Measurements from ENCODE around the gene TNRC18.

DNA sequence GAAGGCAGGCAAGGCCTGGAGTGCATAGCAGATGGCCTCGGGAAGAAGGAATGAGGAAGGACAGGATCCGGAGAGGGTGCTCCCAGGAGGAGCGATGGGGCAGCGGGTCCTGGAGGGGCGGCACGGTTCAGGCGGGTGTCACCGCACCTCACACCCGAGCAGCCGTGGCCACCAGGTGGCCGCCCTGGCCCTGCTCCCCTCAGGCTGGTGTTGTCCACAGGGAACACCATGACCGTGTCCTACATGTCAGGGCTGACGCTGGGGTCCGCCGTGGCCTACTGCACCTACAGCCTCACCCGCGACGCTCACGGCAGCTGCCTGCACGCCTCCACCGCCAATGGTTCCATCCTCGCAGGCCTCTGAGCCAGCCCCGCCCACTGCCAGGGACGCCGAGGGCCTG lies 121.1 kb downstream of the TNRC18 start:
- no peak for TF ChIP-seq CTCF (IDR thresholded peaks at IDR 0.05)
- TF ChIP-seq EP300 (IDR thresholded peaks at IDR 0.05): no peak

All from suprapubic skin (tissue), 3 donors.